NOMO-1 (cell line): ENCODE results near the gene GTF2I.
"Not testable (repeated sequence)": the region's sequence is repeated elsewhere in the genome, so short reads cannot be mapped to it uniquely, and the experiment has no call there.

Experiments used
- DNase-seq, 2 experiments: peaks; one replicate each; lab custom pipeline; 2025; ENCODE audit not compliant: unreplicated experiment in 2 of 2; lab: John Stamatoyannopoulos, UW

The GTF2I gene

DNA sequence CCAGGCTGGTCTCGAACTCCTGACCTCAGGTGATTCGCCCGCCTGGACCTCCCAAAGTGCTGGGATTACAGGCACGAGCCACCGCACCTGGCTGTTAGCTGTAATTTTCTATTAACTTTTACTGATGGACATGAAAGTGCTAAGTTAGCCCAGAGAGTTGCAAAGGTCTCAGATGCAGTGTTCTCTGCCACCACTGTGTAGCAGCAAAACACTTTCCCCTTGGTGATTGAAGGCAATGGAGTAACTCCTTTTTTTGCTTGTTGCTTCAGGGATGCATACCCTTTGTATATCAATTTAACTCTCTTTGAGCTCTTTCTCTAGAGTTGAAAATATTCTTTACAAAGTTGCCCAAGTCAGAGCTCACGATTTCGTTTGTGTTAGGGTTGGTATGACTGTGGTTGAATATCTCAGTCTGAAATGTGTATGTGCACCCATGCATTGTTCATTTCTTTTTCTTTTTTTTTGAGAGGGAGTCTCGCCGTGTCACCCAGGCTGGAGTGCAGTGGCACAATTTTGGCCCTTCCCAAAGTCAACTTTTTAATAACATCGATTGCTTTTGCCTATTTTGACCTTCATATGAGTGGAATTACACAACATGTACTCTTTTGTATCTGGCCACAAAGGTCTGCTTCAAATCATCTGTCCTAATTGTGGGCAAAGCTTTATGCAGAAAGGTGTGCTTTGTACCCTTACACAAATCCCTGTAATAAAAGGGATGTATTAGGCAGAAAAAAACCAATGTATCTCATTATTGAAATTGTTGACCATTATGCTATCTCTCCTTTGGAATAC, 52.6 kb downstream of the GTF2I start:
- peak in 1 of 2 experiments; percentile 36 for DNase-seq

- no peak for DNase-seq
Observed at GRCh38 chr7:74713567-74713966, 56.0 kb downstream of the GTF2I start.

DNA sequence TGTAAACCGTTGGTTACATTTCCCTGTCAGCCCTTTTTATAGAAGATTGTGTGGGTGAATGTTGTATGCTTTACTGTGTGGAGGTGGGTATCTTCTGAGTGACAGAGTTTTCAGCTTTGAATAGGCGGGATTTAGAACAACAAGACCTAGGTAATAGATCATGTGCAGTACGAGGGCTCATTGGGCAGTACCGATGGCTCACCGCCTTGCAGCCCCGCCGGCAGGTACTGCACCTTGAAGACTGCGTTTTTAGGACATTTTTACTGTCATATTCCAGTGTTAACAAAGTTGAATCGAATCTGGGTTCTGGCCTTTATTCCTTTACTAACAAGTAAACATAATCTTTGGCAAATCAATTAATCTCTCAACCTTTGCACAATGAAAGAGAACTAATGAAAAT, 60.4 kb downstream of the GTF2I start:
- DNase-seq, result no peak

- DNase-seq, result no peak
Observed at GRCh38 chr7:74718336-74718735, 60.8 kb downstream of the GTF2I start.

- no peak for DNase-seq
Observed at GRCh38 chr7:74722153-74722552, 64.6 kb downstream of the GTF2I start.

GRCh38 chr7:74725840-74726239, 68.3 kb downstream of the GTF2I start:
- DNase-seq, result no peak

GRCh38 chr7:74726309-74727101, 69.0 kb downstream of the GTF2I start:
- no peak for DNase-seq

DNA sequence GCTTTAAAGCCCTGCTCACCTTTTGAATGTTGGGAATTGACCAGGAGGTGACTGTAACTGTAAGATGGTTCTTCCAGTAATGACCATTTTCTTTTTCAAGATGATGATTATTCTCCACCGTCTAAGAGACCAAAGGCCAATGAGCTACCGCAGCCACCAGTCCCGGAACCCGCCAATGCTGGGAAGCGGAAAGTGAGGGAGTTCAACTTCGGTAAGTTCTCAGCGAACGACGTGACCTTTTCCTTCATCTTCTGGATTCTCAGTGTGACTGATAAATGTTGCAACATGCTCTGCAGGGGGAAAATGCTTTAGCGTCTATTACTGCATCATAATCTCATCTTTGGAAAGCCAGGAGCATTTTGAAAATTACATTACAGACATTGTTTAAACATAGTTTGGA, 71.2 kb downstream of the GTF2I start:
- DNase-seq, result not testable (repeated sequence)

- DNase-seq, result not testable (repeated sequence)
Observed at GRCh38 chr7:74730186-74730585, 72.7 kb downstream of the GTF2I start.

DNA sequence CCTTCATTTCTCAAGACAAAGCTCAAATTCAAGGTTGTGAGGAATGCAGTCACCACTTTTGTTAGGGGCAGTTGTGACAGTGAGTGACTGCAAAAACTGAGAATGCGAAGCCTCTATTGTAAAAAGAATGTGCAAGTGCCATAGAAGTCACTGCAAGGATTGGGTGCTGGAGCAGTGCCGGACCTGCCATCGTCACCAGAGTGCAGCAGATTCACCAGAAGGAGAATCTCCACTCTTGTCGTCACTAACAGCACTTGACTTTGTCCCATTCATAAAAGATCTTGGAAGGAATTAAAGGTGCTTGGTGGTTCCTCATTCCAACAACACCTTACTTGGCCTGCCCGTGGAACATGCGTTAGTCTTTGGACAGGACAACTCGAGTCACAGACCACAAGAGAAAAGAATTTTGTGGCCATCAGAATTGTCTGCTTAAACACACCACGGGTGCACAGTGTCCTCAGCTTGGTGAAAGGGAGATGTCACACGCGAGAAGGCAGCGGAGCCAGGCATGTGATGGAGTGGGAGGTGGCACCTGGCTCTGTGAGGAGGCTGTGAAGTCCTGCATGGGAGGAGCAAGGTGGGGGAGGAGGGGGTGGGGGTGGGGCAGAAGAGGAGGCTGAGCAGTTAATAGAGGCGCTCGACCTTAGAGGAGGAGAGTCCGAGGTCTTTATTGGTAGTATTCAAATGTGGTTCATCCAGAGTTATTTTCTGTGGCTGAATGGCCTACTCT, 82.6 kb downstream of the GTF2I start:
- not testable (repeated sequence) for DNase-seq

DNA sequence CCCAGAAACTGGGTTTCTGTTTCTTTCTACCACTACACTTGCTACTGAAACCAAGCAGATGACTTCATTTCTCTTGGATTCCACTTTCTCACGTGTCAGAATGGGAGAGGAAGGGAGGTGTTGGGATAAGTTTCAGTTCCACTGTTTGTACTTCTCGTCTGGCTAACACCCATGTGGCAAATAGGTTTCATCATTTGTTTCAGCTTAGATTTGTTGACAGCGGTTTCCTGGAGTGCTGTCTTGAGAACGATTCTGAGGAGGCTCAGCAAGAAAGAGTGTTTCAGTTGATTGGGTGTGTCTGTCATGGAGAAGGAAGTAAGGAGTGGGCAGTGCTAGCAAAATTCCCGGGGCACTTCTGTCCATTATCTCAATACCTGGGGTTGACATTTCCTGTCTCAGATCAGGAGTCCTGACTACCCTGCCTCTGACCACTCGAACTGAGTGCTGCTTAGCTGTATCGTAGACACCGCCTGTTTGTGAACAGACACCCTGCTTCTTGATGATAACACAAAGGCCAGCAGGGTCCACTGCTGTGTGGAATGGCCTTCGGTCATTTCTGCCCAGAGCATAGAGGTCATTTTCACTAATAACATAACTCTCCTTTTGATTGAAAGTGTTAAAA, 86.5 kb downstream of the GTF2I start:
- not testable (repeated sequence) for DNase-seq

DNA sequence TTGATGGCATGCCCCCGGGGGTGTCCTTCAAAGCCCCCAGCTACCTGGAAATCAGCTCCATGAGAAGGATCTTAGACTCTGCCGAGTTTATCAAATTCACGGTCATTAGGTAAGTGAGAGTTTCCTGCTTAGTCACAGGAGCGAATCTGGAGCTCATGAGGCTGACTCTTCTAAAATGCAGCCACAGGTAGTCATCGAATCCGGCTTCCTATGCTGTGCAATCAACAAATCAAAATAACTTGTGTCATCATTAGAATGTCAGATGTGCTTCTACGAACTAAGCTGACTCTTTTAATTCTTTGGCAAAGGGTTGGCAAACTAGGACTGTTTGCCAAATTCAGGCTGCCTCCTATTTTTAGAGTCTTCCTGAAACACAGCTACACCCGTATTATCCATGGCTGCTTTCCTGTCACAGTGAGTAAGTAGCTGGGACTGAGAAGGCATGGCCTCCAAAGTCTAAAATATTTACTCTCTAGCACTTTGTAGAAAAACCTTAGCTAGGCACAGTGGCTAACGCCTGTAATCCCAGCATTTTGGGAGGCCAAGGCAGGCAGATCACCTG, 96.5 kb downstream of the GTF2I start:
- not testable (repeated sequence) for DNase-seq

DNA sequence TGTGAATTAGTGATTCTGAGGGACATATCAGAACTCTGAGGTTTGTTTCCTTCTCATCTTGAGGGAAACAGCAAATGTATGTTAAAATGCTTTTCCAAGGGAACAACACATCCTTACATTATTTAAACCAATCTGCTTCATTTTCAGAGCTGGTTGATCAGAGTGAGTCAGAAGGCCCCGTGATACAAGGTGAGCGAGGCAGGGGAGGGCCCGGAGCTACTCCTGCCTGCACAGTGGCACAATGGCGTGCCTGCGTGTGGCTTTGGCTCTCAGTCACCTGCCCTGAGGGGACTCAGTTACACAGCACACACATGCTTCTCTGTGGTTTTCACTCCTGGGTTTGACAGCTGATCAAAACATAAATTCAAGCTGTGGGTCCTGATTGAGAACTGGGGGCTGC, 99.2 kb downstream of the GTF2I start:
- DNase-seq, result not testable (repeated sequence)

GRCh38 chr7:74758268-74758667, 100.8 kb downstream of the GTF2I start:
- DNase-seq, result not testable (repeated sequence)

GRCh38 chr7:74758982-74759381, 101.5 kb downstream of the GTF2I start:
- not testable (repeated sequence) for DNase-seq

DNA sequence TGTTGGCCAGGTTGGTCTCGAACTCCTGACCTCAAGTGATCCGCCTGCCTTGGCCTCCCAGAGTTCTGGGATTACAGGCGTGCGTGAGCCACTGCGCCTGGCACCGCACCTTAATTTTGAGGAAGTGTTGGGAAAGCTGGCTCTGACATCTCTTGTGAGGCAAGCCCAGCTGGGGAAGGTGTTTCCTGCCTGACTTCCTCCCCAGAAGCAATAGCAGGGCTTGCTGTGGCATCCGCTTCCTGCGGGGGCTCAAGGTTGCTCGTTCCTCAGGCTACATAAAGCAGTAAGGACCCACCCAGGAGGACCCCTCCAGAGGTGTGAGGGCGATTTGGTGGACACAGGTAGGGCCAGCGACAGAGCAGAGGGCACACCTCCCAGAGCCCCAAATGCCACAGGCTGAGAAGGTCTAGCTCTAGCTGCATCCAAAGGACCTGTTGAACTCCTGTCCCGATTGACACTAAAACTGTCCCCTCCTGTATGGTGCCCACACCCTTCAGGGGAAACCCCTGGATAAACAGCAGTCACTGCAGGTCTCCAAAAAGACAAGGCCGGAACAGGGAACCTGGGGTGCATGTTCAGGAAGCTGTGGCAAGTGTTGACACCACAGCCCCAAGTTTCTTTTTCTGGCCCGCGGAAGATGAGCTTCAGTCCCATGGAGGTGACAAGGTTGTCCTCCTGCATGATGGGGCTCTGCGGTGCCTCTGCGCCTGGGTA, 107.8 kb downstream of the GTF2I start:
- DNase-seq, result not testable (repeated sequence)

DNA sequence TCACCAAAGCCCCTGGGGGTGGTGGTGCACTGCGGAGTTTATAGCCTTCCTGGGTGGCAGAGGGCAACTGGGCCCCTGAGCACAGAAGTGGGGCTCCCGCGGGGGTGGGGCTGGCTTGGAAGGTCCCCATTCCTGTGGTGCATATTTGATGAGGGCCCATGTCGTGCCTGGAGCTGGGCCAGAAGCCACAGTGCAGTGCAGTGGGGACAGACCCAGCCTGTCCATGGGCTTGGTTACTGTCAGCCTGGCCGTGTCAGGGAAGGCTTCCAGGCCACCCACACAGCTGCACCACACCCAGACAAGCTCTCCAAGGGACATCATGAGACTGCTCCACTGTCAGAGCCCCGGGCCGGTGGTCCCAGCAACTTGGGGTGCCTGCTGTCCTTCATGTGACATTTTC, 109.0 kb downstream of the GTF2I start:
- DNase-seq, result not testable (repeated sequence)

GRCh38 chr7:74766991-74767390, 109.5 kb downstream of the GTF2I start:
- DNase-seq, result not testable (repeated sequence)

- DNase-seq, result not testable (repeated sequence)
Observed at GRCh38 chr7:74770062-74770461, 112.5 kb downstream of the GTF2I start.

DNA sequence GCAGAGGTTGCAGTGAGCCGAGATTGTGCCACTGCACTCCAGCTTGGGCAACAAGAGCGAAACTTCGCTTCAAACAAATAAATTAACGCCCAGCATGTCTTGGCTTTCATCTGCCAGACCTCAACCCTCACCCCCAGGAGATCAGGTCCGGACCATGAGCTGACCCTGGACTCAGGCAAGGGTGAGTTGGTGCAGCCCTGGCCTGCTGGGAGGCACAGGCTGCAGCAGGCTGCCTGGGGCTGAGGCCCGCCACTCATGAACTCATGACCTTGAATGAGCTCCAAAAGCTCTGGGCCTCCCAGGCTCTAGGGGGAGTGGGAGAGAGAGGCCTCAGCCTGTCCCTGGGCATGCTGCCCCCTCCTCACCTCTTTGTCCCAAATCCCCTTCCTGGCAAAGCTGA, 114.6 kb downstream of the GTF2I start:
- not testable (repeated sequence) for DNase-seq
